ENCODE results near the gene GNAL. TPM values are rescaled to one million over a fixed set of nuclear protein-coding genes. Genes with fewer than 3 reads are reported as not detected.
A peak's percentile ranks its signal among the peaks of the same experiment; 100 is the strongest.

The GNAL gene
- total RNA-seq, 1 donor from 2014 or later, result 26.8 TPM

GRCh38 chr18:11828786-11829432 is 139.8 kb downstream of the GNAL start:
- H3K27me3 ChIP-seq, result no peaks in the 10 kb centered on the region
- no peak overlapping the region for H3K4me3 ChIP-seq
- Mint-ChIP-seq H3K9me3 (no peaks in the 10 kb centered on the region), H3K36me3 (no peaks in the 10 kb centered on the region), H3K27me3 (ENCODE audit: insufficient read depth, low read depth) (no peaks in the 10 kb centered on the region), H3K4me1 (peaks cover 23% of the 10 kb centered on the region), H3K27ac (no peak overlapping the region), H3K4me3 (no peak overlapping the region)
- DNase-seq (ENCODE audit: low spot score), result no peak
- H3K4me2 ChIP-seq, result peak overlapping the region; percentile 56
- no peaks in the 10 kb centered on the region for H3K9me3 ChIP-seq (ENCODE audit: low read depth)
- H3K9ac ChIP-seq, result no peak overlapping the region
- peak overlapping the region; percentile 71 for H2AFZ ChIP-seq (replicated peaks)
- no peak for TF ChIP-seq EZH2 (IDR thresholded peaks at IDR 0.05)
- no peak for TF ChIP-seq CTCF (IDR thresholded peaks at IDR 0.05)
- TF ChIP-seq EZH2phosphoT487 (IDR thresholded peaks at IDR 0.05), result no peak
- H3K4me1 ChIP-seq, result peaks cover 9% of the 10 kb centered on the region
- H3K36me3 ChIP-seq, result no peaks in the 10 kb centered on the region
- peak overlapping the region; percentile 71 for H3K27ac ChIP-seq
- H3F3A ChIP-seq (ENCODE audit: low read depth), result peaks cover 10% of the 10 kb centered on the region
- H4K20me1 ChIP-seq (ENCODE audit: low read depth), result no peaks in the 10 kb centered on the region
- no peaks in the 10 kb centered on the region for H3K79me2 ChIP-seq (ENCODE audit: low read depth)

- TF ChIP-seq EZH2phosphoT487 (IDR thresholded peaks at IDR 0.05), result no peak
- no peak for TF ChIP-seq CTCF (IDR thresholded peaks at IDR 0.05)
- no peak for TF ChIP-seq EZH2 (IDR thresholded peaks at IDR 0.05)
- no peaks in the 10 kb centered on the region for H3K9me3 ChIP-seq (ENCODE audit: low read depth)
- H3F3A ChIP-seq (ENCODE audit: low read depth), result peaks cover 10% of the 10 kb centered on the region
- H3K27ac ChIP-seq, result no peak overlapping the region
- H3K4me3 ChIP-seq, result no peak overlapping the region
- Mint-ChIP-seq H3K27me3 (ENCODE audit: insufficient read depth, low read depth) (no peaks in the 10 kb centered on the region), H3K4me3 (no peak overlapping the region), H3K4me1 (peaks cover 21% of the 10 kb centered on the region), H3K9me3 (no peaks in the 10 kb centered on the region), H3K27ac (no peak overlapping the region), H3K36me3 (no peaks in the 10 kb centered on the region)
- H3K4me1 ChIP-seq, result peaks cover 9% of the 10 kb centered on the region
- DNase-seq (ENCODE audit: low spot score), result no peak
- H2AFZ ChIP-seq (replicated peaks), result no peak overlapping the region
- no peak overlapping the region for H3K4me2 ChIP-seq
- no peaks in the 10 kb centered on the region for H4K20me1 ChIP-seq (ENCODE audit: low read depth)
- no peaks in the 10 kb centered on the region for H3K36me3 ChIP-seq
- H3K79me2 ChIP-seq (ENCODE audit: low read depth), result no peaks in the 10 kb centered on the region
- H3K27me3 ChIP-seq, result no peaks in the 10 kb centered on the region
- no peak overlapping the region for H3K9ac ChIP-seq
Measured at GRCh38 chr18:11830585-11830984, 141.5 kb downstream of the GNAL start.

- Histone ChIP-seq H3K4me2 (no peak overlapping the region), H4K20me1 (ENCODE audit: low read depth) (no peaks in the 10 kb centered on the region), H3K27me3 (no peaks in the 10 kb centered on the region), H3K4me3 (no peak overlapping the region), H3K4me1 (peaks cover 9% of the 10 kb centered on the region), H2AFZ (replicated peaks) (no peak overlapping the region), H3K9me3 (ENCODE audit: low read depth) (no peaks in the 10 kb centered on the region), H3K36me3 (no peaks in the 10 kb centered on the region), H3K9ac (no peak overlapping the region), H3K27ac (no peak overlapping the region), H3K79me2 (ENCODE audit: low read depth) (no peaks in the 10 kb centered on the region), H3F3A (ENCODE audit: low read depth) (peaks cover 10% of the 10 kb centered on the region)
- no peak for DNase-seq (ENCODE audit: low spot score)
- Mint-ChIP-seq H3K4me1 (peaks cover 16% of the 10 kb centered on the region), H3K27me3 (ENCODE audit: insufficient read depth, low read depth) (no peaks in the 10 kb centered on the region), H3K4me3 (no peak overlapping the region), H3K9me3 (no peaks in the 10 kb centered on the region), H3K27ac (no peak overlapping the region), H3K36me3 (no peaks in the 10 kb centered on the region)
- TF ChIP-seq EZH2phosphoT487 (IDR thresholded peaks at IDR 0.05) (no peak), CTCF (IDR thresholded peaks at IDR 0.05) (no peak), EZH2 (IDR thresholded peaks at IDR 0.05) (no peak)
Measured at GRCh38 chr18:11831921-11832320, 142.9 kb downstream of the GNAL start.

Data from neural progenitor cell (in vitro differentiated cells).